HG03045 (cell line): ENCODE results near the gene PCDHGC3.
"Not testable (repeated sequence)": the region's sequence is repeated elsewhere in the genome, so short reads cannot be mapped to it uniquely, and the experiment has no call there.

ENCODE experiments used
- ATAC-seq: cut with Tn5 transposase; IDR thresholded peaks from one replicate; pipeline ENCODE4 v1.9.1; 2021; ENCODE audit warnings: mild to moderate bottlenecking, moderate library complexity; ENCODE audit not compliant: unreplicated experiment

The PCDHGC3 gene

GRCh38 chr5:141475625-141476131, at the start of gene PCDHGC3:
TSS of gene PCDHGC3 (plus strand) at chr5:141475966. CDS start at chr5:141476117, 151 bp downstream.
- ATAC-seq, result peak; percentile 99

- no peak for ATAC-seq
Measured at GRCh38 chr5:141427783-141428426, 47.9 kb upstream of the PCDHGC3 start.

- peak; percentile 73 for ATAC-seq
Measured at GRCh38 chr5:141430332-141431113, 45.2 kb upstream of the PCDHGC3 start, which contains the start of gene PCDHGA12. TSS of gene PCDHGA12 (plus strand) at chr5:141430507. CDS start at chr5:141430760, 253 bp downstream.

- no peak for ATAC-seq
Measured at GRCh38 chr5:141431286-141431685, 44.5 kb upstream of the PCDHGC3 start.

GRCh38 chr5:141432308-141432707, 43.5 kb upstream of the PCDHGC3 start:
- ATAC-seq, result not testable (repeated sequence)

GRCh38 chr5:141432726-141433125, 43.0 kb upstream of the PCDHGC3 start:
- ATAC-seq, result not testable (repeated sequence)

GRCh38 chr5:141434006-141434405, 41.8 kb upstream of the PCDHGC3 start:
- ATAC-seq, result no peak

- no peak for ATAC-seq
Measured at GRCh38 chr5:141437221-141437620, 38.5 kb upstream of the PCDHGC3 start.

- ATAC-seq, result no peak
Measured at GRCh38 chr5:141439411-141440141, 36.2 kb upstream of the PCDHGC3 start.

- no peak for ATAC-seq
Measured at GRCh38 chr5:141440341-141440740, 35.4 kb upstream of the PCDHGC3 start.

- ATAC-seq, result no peak
Measured at GRCh38 chr5:141441571-141442170, 34.1 kb upstream of the PCDHGC3 start.

- ATAC-seq, result no peak
Measured at GRCh38 chr5:141465351-141465750, 10.4 kb upstream of the PCDHGC3 start.

GRCh38 chr5:141476132-141476911, 556 bp downstream of the PCDHGC3 start:
- peak; percentile 31 for ATAC-seq

- ATAC-seq, result no peak
Measured at GRCh38 chr5:141477044-141477575, 1.3 kb downstream of the PCDHGC3 start.

GRCh38 chr5:141477815-141478214, 2.0 kb downstream of the PCDHGC3 start:
- no peak for ATAC-seq

- ATAC-seq, result no peak
Measured at GRCh38 chr5:141478321-141478945, 2.7 kb downstream of the PCDHGC3 start.

GRCh38 chr5:141479776-141480175, 4.0 kb downstream of the PCDHGC3 start:
- ATAC-seq, result no peak

GRCh38 chr5:141483902-141484301, 8.1 kb downstream of the PCDHGC3 start:
- no peak for ATAC-seq

GRCh38 chr5:141484310-141484640, 8.5 kb downstream of the PCDHGC3 start:
- ATAC-seq, result no peak
